Activated CD4-positive, alpha-beta T cell treated with anti-CD3 and anti-CD28 coated beads, Interleukin-2, amount 10 ng/mL, durations not matched to agents 24 days and 14 days (primary cell): Measurements from ENCODE around the gene REXO1. TPM values are rescaled to one million over a fixed set of nuclear protein-coding genes. Genes with fewer than 3 reads are reported as not detected.
"Not testable (repeated sequence)": the region's sequence is repeated elsewhere in the genome, so short reads cannot be mapped to it uniquely, and the experiment has no call there.

Source experiments
- DNase-seq: peaks from one replicate; pipeline ENCODE4 v3.0.0; 2022
- H3K27ac Mint-ChIP-seq: one replicate; pipeline ENCODE4 v1.8.0; 2022; ENCODE audit warnings: mild to moderate bottlenecking, mixed read lengths
- H3K27me3 Mint-ChIP-seq: one replicate; pipeline ENCODE4 v1.8.0; 2022; ENCODE audit warnings: mixed read lengths
- H3K36me3 Mint-ChIP-seq: one replicate; pipeline ENCODE4 v1.8.0; 2022; ENCODE audit warnings: low read depth, mild to moderate bottlenecking, mixed read lengths
- H3K4me1 Mint-ChIP-seq: one replicate; pipeline ENCODE4 v1.8.0; 2021; ENCODE audit warnings: mixed read lengths
- H3K4me3 Mint-ChIP-seq: one replicate; pipeline ENCODE4 v1.8.0; 2022; ENCODE audit warnings: mild to moderate bottlenecking, moderate library complexity, mixed read lengths
- H3K9me3 Mint-ChIP-seq: one replicate; pipeline ENCODE4 v1.8.0; 2021; ENCODE audit warnings: mixed read lengths
- intact Hi-C: fragments of 100-400 bp; cut with micrococcal nuclease; formaldehyde crosslinking; loops from one replicate; pipeline ENCODE4 v1.15.1; 2023
- total RNA-seq: library from RNA; stranded (reverse); gene quantifications from 2 replicates; pipeline ENCODE4 v1.2.3, GENCODE V29; 2022

The REXO1 gene, protein sequence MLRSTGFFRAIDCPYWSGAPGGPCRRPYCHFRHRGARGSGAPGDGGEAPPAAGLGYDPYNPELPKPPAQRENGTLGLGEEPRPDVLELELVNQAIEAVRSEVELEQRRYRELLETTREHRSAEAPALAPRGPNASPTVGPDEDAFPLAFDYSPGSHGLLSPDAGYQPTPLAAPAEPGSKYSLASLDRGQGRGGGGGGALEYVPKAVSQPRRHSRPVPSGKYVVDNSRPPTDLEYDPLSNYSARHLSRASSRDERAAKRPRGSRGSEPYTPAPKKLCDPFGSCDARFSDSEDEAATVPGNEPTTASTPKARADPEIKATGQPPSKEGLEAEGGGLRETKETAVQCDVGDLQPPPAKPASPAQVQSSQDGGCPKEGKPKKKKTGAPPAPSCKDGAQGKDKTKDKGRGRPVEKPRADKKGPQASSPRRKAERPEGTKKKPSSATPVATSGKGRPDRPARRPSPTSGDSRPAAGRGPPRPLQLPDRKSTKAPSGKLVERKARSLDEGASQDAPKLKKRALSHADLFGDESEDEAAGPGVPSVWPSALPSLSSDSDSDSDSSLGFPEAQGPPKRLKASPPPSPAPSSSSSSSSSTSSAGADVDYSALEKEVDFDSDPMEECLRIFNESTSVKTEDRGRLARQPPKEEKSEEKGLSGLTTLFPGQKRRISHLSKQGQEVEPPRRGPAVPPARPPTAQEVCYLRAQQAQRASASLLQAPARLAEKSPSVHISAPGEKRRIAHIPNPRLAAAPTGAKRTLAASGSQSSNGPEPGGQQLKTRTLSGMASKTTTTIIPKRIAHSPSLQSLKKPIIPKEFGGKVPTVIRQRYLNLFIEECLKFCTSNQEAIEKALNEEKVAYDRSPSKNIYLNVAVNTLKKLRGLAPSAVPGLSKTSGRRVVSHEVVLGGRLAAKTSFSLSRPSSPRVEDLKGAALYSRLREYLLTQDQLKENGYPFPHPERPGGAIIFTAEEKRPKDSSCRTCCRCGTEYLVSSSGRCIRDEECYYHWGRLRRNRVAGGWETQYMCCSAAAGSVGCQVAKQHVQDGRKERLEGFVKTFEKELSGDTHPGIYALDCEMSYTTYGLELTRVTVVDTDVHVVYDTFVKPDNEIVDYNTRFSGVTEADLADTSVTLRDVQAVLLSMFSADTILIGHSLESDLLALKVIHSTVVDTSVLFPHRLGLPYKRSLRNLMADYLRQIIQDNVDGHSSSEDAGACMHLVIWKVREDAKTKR
- total RNA-seq, result 56.3 and 61.4 TPM in 2 replicates

DNA sequence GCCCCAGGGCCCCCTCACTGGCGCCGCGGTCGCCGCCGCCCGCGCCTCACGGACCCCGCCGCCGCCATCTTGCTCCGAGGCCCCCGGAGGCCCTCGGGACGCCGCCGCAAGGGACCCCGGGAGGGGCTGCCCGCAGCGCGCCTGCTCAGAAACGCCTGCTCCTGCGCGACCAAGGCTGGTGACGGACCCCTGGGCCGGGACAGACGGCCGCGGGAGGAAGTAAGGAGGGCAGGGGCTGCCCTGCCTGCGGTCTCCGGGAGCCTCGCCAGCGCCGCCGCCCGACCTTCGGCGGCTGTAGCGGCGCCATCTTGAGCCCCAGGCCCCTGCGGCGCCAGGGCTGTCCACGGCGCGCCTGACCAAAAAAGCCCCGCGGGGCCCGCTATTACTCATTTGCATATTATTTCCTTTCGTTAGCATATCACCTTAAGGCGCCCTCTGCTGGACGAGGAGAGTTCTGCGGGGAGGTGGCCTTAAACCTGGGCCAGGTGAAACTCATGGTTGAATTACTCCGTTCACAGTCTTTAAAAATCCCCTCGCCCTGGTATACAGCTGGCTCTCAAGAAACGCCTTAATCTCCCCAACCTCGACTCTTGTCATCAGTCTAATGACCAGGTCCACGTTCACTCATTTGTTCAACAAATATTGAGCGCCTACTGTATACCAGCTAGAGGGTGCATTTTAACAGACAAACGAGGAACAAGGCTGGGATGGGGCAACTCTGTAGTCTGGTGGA, at the start of gene REXO1:
REXO1 (minus strand) TSS at position 85 of the 733 bp plus-strand sequence. CDS start 125 bp downstream, outside the sequence.
- Mint-ChIP-seq H3K4me3 (peak within 1 kb of the TSS; percentile 91), H3K36me3 (peaks cover 18% of the 10 kb centered on the region), H3K27ac (peak within 1 kb of the TSS; percentile 89), H3K27me3 (no peaks in the 10 kb centered on the region), H3K9me3 (no peaks in the 10 kb centered on the region), H3K4me1 (peaks cover 41% of the 10 kb centered on the region)
- peak; percentile 99 for DNase-seq
- intact Hi-C loops, result loop anchor here (1.0 kb wide), 1 partner anchor 36 kb away; the partner anchor contains the start of gene ATP8B3

DNA sequence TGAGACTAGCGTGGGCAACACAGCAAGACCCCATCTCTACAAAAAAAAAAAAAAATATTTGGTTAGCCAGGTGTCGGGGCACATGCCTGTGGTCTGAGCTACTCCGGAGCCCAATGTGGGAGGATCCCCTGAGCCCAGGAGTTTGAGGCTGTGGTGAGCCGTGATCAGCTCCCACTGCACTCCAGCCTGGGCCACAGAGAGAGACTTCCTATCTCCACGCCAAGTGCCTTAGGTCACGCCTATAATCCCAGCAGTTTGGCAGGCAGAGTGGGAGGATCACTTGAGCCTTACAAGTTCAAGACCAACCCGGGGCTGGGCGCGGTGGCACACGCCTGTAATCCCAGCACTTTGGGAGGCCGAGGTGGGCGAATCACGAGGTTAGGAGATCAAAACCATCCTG, 48.2 kb upstream of the REXO1 start:
- no peak for DNase-seq
- no peaks in the 10 kb centered on the region for H3K9me3 Mint-ChIP-seq
- H3K4me1 Mint-ChIP-seq, result peaks cover 19% of the 10 kb centered on the region
- intact Hi-C loops, result no loop called here
- peak overlapping the region; percentile 83 for H3K4me3 Mint-ChIP-seq
- H3K27me3 Mint-ChIP-seq, result no peaks in the 10 kb centered on the region
- H3K27ac Mint-ChIP-seq, result peak overlapping the region; percentile 97
- H3K36me3 Mint-ChIP-seq, result no peaks in the 10 kb centered on the region

DNA sequence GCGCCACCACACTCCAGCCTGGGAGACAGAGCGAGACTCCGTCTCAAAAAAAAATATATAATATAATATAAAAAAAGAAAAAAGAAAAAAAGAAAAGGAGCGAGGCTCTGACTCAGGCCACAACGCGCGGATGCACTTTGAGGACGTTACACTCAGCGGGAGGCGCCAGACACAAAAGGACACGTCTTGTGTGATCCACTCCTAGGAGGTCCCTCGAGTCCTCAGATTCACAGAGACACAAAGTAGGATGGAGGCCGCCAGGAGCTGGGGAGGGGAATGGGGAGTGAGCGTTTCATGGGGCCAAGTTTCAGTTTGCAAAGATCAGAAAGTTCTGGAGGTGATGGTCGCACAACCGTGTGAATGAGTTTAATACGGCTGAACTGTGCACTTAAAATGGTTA, 45.5 kb upstream of the REXO1 start:
- peaks cover 23% of the 10 kb centered on the region for H3K4me1 Mint-ChIP-seq
- DNase-seq, result no peak
- peak overlapping the region; percentile 16 for H3K27ac Mint-ChIP-seq
- no peak overlapping the region for H3K4me3 Mint-ChIP-seq
- no peaks in the 10 kb centered on the region for H3K27me3 Mint-ChIP-seq
- H3K36me3 Mint-ChIP-seq, result no peaks in the 10 kb centered on the region
- no peaks in the 10 kb centered on the region for H3K9me3 Mint-ChIP-seq
- intact Hi-C loops, result no loop called here

DNA sequence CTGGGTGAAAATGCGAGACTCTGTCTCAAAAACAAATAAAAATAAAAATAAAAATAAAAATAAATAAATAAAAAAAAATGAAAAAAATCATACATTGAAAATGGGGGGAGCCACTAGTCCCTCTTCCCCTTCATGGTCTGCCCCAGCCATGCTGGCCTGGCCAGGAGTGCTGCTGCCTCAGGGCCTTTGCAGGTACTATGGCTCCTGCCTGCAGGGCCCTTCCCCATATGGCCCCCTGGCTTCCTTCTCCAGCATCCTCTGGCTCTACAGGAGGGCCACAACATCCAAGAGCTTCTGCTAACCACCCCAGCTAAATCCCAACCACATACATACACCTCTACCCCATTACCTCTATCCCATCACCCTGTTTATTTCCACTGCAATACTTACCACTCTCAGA, 41.6 kb upstream of the REXO1 start:
- Mint-ChIP-seq H3K27me3 (no peaks in the 10 kb centered on the region), H3K9me3 (no peaks in the 10 kb centered on the region), H3K27ac (peak overlapping the region; percentile 26), H3K36me3 (no peaks in the 10 kb centered on the region), H3K4me3 (no peak overlapping the region), H3K4me1 (peaks cover 12% of the 10 kb centered on the region)
- DNase-seq, result no peak
- intact Hi-C loops, result no loop called here

DNA sequence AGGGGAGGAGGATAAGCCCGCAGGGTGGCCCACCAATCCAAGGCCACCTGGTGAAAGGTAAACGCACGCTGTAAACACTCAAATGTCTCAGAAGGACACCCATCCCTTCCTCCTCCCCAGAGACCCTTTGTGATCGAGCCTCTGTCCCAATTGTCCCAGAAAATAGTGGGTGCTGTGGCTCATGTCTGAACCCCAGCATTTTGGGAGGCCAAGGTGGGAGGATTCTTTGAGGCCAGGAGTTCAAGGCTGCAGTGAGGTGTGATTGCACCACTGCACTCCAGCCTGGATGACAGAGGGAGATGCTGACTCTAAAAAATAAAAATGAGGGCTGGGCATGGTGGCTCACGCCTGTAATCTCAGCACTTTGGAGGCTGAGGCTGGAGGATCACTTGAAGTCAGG, 40.1 kb upstream of the REXO1 start:
- intact Hi-C loops, result no loop called here
- Mint-ChIP-seq H3K4me1 (peaks cover 19% of the 10 kb centered on the region), H3K9me3 (no peaks in the 10 kb centered on the region), H3K36me3 (peaks cover 12% of the 10 kb centered on the region), H3K4me3 (no peak overlapping the region), H3K27me3 (no peaks in the 10 kb centered on the region), H3K27ac (no peak overlapping the region)
- no peak for DNase-seq

DNA sequence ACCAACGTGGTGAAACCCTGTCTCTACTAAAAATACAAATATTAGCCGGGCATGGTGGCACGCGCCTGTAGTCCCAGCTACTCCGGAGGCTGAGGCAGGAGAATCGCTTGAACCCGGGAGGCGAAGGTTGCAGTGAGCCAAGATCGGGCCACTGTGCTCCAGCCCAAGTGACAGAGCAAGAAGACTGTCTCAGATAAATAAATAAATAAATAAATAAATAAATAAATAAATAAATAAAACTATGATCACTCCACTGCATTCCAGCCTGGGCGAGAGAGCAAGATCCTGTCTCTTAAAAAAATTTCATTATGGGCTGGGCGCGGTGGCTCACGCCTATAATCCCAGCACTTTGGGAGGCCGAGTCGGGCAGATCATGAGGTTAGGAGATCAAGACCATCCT, 38.1 kb upstream of the REXO1 start:
- H3K9me3 Mint-ChIP-seq, intact Hi-C loops, H3K27me3 Mint-ChIP-seq, H3K4me3 Mint-ChIP-seq, DNase-seq, H3K27ac Mint-ChIP-seq: not testable (repeated sequence)
- H3K4me1 Mint-ChIP-seq, result peaks cover 34% of the 10 kb centered on the region
- peaks cover 18% of the 10 kb centered on the region for H3K36me3 Mint-ChIP-seq

DNA sequence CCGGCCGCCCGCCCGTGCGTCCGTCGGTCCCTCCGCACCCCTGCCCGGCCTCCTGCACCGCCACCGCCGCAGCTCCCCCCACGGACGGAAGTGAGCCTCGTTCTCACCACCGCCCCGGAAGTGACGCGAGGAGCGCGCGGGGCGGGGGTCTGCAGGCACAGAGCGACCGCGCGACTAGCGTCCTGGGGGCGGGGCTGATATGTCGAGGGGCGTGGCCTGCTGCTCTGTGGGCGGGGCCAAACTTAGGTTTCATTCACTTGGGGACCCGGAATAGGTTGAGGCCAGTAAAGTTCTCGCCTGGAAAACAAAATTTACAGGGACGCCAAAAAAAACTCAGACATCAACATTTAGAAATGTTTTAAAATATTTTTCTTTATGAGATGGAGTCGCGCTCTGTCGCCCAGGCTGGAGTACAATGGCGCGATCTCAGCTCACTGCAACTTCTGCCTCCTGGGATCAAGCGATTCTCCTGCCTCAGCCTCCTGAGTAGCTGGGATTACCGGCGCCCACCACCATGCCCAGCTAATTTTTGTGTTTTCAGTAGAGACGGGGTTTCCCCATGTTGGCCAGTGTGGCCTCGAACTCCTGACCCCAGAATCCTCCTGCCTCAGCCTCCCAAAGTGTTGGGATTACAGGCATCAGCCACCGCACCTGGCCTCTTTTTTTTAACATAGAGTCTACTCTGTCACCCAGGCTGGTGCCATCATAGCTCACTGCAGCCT, 37.3 kb upstream of the REXO1 start, which contains the start of gene ABHD17A:
ABHD17A (minus strand) TSS at position 99 of the 722 bp plus-strand sequence. CDS start 3,930 bp downstream, outside the sequence.
- peaks cover 18% of the 10 kb centered on the region for H3K36me3 Mint-ChIP-seq
- intact Hi-C loops, result loop anchor here (1.0 kb wide), 3 partner anchors 9 to 21 kb away; partner anchors contain the start of genes ADAT3 and SCAMP4
- peak within 1 kb of the TSS; percentile 96 for H3K27ac Mint-ChIP-seq
- peak; percentile 98 for DNase-seq
- peak within 1 kb of the TSS; percentile 93 for H3K4me3 Mint-ChIP-seq
- H3K4me1 Mint-ChIP-seq, result peaks cover 34% of the 10 kb centered on the region
- not testable (repeated sequence) for H3K27me3 Mint-ChIP-seq, H3K9me3 Mint-ChIP-seq

DNA sequence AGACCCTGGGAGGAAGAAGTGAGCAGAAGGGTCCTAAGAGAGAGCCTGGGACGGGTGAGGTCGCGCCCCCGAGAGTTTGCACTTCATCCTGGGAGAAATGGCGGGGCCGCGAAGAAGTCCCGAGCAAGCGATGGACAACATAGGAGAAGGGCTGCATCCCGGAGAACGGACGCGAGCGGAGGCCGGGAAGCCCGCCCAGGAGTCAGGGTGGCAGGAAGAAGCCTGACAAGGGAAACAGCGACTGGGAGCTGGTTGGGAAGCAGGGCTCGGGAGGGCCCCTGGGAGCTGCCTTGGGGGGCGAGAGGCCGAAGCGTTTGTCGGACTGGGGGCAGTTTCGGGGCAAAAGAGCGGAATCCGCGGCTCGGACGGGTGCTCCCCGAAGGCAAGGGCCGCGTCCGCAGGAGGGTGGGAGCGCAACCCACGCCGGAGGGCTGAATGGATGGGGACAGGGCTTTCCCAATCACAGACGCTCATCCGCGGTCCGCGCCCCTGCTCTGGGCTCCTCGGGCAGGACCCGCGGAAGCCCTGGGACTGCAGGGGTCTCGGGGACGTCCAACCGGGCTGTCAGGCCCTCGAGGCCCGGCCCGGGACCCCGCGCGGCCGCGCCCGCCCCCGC, 36.5 kb upstream of the REXO1 start:
- H3K9me3 Mint-ChIP-seq, result no peaks in the 10 kb centered on the region
- intact Hi-C loops, result loop anchor here (1.0 kb wide), 3 partner anchors 9 to 21 kb away; partner anchors contain the start of genes ADAT3 and SCAMP4

DNA sequence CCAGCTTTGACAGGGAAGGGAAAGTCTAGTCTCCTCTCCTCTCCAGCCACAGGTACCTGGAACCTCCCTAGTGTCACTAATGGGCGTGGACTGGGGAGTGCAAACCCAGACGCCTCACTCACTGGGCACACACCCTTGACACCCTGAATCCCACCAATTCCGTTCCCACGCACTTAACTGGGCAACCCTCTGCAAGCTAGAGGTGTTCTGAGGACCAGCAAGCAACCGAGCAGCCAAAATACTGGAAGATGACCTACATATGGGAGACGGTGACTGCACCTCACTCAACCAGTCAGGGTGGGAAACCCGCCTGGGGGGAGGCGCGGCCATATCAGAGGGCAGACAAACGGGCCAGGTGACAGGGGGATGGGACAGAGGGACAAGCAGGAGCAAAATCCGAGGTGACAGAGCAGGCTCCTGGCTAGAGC, 36.0 kb upstream of the REXO1 start:
- peak overlapping the region; percentile 93 for H3K4me3 Mint-ChIP-seq
- peak; percentile 81 for DNase-seq
- H3K27ac Mint-ChIP-seq, result peak overlapping the region; percentile 96
- H3K4me1 Mint-ChIP-seq, result peaks cover 30% of the 10 kb centered on the region
- no peaks in the 10 kb centered on the region for H3K9me3 Mint-ChIP-seq
- intact Hi-C loops, result no loop called here
- no peaks in the 10 kb centered on the region for H3K27me3 Mint-ChIP-seq
- peaks cover 18% of the 10 kb centered on the region for H3K36me3 Mint-ChIP-seq

More for the DNA sequence above, 36.5 kb upstream of the REXO1 start:
- H3K27me3 Mint-ChIP-seq, result no peaks in the 10 kb centered on the region
- peaks cover 30% of the 10 kb centered on the region for H3K4me1 Mint-ChIP-seq
- H3K27ac Mint-ChIP-seq, result peak overlapping the region; percentile 96
- peak overlapping the region; percentile 93 for H3K4me3 Mint-ChIP-seq
- DNase-seq, result peak; percentile 75
- peaks cover 18% of the 10 kb centered on the region for H3K36me3 Mint-ChIP-seq

DNA sequence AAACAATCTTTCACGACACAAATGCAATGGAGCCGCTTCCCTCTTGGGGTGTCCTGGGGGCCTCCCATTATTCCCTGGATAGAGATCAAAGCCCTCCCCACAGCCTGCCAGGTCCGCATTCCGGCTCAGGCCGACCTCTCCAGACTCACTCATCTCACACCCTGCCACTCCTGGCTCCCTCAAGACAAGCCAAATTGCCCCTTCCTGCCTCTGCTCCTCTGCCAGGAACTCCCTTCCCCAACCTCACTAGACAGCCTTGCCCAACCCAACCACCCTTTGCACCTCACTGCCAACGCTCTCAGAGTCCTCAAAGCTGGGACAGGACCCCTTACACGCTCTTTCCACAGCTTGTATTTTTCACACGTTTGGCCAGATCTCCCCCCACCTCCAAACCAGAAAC, 35.5 kb upstream of the REXO1 start:
- no peaks in the 10 kb centered on the region for H3K27me3 Mint-ChIP-seq
- intact Hi-C loops, result no loop called here
- peak overlapping the region; percentile 96 for H3K27ac Mint-ChIP-seq
- H3K9me3 Mint-ChIP-seq, result no peaks in the 10 kb centered on the region
- peaks cover 30% of the 10 kb centered on the region for H3K4me1 Mint-ChIP-seq
- H3K36me3 Mint-ChIP-seq, result peaks cover 18% of the 10 kb centered on the region
- peak; percentile 76 for DNase-seq
- peak overlapping the region; percentile 93 for H3K4me3 Mint-ChIP-seq

DNA sequence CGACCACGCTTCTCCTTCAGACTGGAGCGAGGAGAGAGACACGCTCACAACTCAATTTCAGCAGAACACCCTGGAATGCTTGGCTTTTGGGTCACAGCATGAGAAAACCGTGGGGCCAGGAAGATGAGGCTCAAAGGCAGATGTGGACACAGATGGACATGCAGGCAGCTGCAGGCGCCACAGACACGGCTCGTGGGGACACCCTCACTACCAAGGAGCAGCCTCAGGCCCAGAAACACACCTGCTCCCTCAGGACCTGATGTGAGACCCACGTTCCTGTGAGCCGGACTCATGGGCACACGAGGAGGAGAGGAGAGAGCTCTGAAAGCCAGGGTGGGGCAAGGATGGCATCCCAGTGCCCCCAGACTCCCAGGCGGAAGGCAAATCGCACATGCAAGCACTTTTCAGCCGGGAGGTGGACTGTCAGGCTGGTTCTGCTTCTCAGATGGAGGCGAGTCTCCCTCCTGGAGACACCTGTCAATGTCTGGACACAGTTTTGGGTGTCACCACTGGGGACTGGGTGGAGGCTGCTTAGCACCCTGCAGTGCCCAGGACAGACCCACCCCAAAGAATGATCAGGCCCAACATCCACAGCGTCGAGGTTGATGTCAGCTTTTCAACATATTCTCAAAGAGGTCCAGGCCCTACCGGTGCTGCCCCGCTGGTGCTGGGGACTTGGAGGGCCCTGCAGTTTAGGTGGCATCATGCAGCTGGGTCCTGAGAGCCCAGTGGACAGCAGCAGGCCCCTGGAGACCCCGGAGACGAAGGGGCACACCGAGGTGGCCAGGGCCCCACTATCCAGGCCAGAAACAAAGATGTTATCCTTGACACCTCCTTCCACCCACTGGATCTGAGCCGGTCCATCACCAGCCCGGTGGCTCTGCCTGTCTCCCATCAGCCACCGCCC, 34.8 kb upstream of the REXO1 start:
- H3K9me3 Mint-ChIP-seq, result no peaks in the 10 kb centered on the region
- peak overlapping the region; percentile 93 for H3K4me3 Mint-ChIP-seq
- H3K27me3 Mint-ChIP-seq, result no peaks in the 10 kb centered on the region
- H3K36me3 Mint-ChIP-seq, result peaks cover 18% of the 10 kb centered on the region
- H3K4me1 Mint-ChIP-seq, result peaks cover 30% of the 10 kb centered on the region
- intact Hi-C loops, result loop anchor here (1.0 kb wide), 1 partner anchor 14 kb away; no protein-coding TSS in a partner anchor
- DNase-seq, result no peak
- peak overlapping the region; percentile 96 for H3K27ac Mint-ChIP-seq
